GM21576 (cell line): ENCODE measurements around the gene H6PD.

ENCODE experiments used
- ATAC-seq: cut with Tn5 transposase; IDR thresholded peaks from one replicate; pipeline ENCODE4 v1.9.1; 2021; ENCODE audit warnings: mild to moderate bottlenecking, moderate library complexity; ENCODE audit not compliant: unreplicated experiment

The H6PD gene

GRCh38 chr1:9314711-9315379, 80.3 kb downstream of the H6PD start:
- no peak for ATAC-seq

- no peak for ATAC-seq
Observed at GRCh38 chr1:9315411-9316079, 81.0 kb downstream of the H6PD start.

GRCh38 chr1:9316080-9316444, 81.5 kb downstream of the H6PD start:
- ATAC-seq: no peak

GRCh38 chr1:9316512-9316911, 81.9 kb downstream of the H6PD start:
- ATAC-seq: no peak

- no peak for ATAC-seq
Observed at GRCh38 chr1:9317072-9317471, 82.5 kb downstream of the H6PD start.

- ATAC-seq: no peak
Observed at GRCh38 chr1:9317591-9318417, 83.2 kb downstream of the H6PD start.

- no peak for ATAC-seq
Observed at GRCh38 chr1:9319208-9319788, 84.7 kb downstream of the H6PD start.

- no peak for ATAC-seq
Observed at GRCh38 chr1:9319789-9320519, 85.4 kb downstream of the H6PD start.
